Measurements from ENCODE around the gene FBXL15. TPM values are rescaled to one million over a fixed set of nuclear protein-coding genes. Genes with fewer than 3 reads are reported as not detected.

The FBXL15 gene
- total RNA-seq, 1 donor from 2014 or later, result 3.1 TPM

DNA sequence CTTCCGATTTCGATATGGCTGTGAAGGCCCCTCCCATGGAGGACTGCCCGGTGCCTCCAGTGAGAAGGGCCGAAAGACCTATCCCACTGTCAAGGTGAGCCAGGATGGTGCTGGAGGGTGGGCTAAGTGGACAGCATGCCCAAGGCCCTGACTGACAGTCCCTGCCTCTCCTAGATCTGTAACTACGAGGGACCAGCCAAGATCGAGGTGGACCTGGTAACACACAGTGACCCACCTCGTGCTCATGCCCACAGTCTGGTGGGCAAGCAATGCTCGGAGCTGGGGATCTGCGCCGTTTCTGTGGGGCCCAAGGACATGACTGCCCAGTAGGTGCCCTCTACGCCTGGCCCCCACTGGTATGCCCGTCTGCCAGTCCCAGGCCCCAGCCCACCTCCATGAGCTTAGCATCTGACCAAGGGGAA, 23.9 kb upstream of the FBXL15 start:
- Histone ChIP-seq H3K27ac (ENCODE audit: low read depth, low read length) (peak overlapping the region; percentile 97), H3K4me3 (ENCODE audit: low read length in 3 of 3) (peak overlapping the region; percentile 75 to 98 (median 94))

DNA sequence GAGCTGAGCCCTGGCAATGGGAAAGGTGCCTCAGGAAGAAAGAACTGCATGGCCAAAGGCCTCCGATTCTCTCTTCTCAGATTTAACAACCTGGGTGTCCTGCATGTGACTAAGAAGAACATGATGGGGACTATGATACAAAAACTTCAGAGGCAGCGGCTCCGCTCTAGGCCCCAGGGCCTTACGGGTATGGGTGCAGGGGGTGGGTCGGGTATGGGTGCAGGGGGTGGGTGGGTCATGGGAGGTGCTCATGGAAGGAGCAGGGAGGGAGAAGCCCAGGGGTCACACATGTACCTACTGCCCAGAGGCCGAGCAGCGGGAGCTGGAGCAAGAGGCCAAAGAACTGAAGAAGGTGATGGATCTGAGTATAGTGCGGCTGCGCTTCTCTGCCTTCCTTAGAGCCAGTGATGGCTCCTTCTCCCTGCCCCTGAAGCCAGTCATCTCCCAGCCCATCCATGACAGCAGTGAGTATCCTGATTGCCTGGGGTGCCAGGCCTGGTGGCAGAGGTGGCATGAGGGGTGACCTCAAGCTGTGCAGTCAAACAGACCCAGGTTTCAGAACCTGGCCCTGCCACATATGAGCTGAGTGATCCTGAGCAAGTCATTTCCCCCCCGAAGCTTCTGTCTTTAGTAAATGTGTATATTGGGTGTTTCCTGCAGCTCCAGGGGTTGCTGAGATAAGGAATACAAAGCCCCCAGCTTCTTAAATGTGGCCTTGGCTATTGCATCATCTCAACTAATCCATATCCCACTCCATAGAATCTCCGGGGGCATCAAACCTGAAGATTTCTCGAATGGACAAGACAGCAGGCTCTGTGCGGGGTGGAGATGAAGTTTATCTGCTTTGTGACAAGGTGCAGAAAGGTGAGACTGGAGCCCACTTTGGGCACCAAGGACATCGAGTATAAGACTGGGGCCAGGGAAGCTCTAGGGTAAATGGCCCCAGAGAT, 23.1 kb upstream of the FBXL15 start:
- Histone ChIP-seq H3K4me1 (ENCODE audit: control insufficient read depth in 3 of 3, insufficient read depth in 3 of 3, low read length in 3 of 3) (peaks cover 26 to 44% (median 33%) of the 10 kb centered on the region in 3 donors), H3K9ac (ENCODE audit: low read depth in 1 of 3, low read length in 3 of 3) (no peak overlapping the region), H3K36me3 (ENCODE audit: control insufficient read depth in 3 of 3, insufficient read depth in 3 of 3, low read length in 3 of 3) (peaks cover 23 to 31% (median 25%) of the 10 kb centered on the region in 3 donors), H3K27ac (ENCODE audit: low read depth, low read length) (no peak overlapping the region), H3K4me3 (ENCODE audit: low read length in 3 of 3) (no peak overlapping the region), H3K27me3 (ENCODE audit: control insufficient read depth in 3 of 3, insufficient read depth in 3 of 3, low read length in 3 of 3) (no peaks in the 10 kb centered on the region), H3K9me3 (ENCODE audit: control insufficient read depth in 3 of 3, low read length in 3 of 3) (no peaks in the 10 kb centered on the region)

More for the DNA sequence above, 23.9 kb upstream of the FBXL15 start:
- Histone ChIP-seq H3K9me3 (ENCODE audit: control insufficient read depth in 3 of 3, low read length in 3 of 3) (no peaks in the 10 kb centered on the region), H3K9ac (ENCODE audit: low read depth in 1 of 3, low read length in 3 of 3) (peak overlapping the region; percentile 76 to 82 (median 79)), H3K4me1 (ENCODE audit: control insufficient read depth in 3 of 3, insufficient read depth in 3 of 3, low read length in 3 of 3) (peaks cover 26 to 44% (median 33%) of the 10 kb centered on the region in 3 donors), H3K27me3 (ENCODE audit: control insufficient read depth in 3 of 3, insufficient read depth in 3 of 3, low read length in 3 of 3) (no peaks in the 10 kb centered on the region), H3K36me3 (ENCODE audit: control insufficient read depth in 3 of 3, insufficient read depth in 3 of 3, low read length in 3 of 3) (peaks cover 21 to 27% (median 23%) of the 10 kb centered on the region in 3 donors)

DNA sequence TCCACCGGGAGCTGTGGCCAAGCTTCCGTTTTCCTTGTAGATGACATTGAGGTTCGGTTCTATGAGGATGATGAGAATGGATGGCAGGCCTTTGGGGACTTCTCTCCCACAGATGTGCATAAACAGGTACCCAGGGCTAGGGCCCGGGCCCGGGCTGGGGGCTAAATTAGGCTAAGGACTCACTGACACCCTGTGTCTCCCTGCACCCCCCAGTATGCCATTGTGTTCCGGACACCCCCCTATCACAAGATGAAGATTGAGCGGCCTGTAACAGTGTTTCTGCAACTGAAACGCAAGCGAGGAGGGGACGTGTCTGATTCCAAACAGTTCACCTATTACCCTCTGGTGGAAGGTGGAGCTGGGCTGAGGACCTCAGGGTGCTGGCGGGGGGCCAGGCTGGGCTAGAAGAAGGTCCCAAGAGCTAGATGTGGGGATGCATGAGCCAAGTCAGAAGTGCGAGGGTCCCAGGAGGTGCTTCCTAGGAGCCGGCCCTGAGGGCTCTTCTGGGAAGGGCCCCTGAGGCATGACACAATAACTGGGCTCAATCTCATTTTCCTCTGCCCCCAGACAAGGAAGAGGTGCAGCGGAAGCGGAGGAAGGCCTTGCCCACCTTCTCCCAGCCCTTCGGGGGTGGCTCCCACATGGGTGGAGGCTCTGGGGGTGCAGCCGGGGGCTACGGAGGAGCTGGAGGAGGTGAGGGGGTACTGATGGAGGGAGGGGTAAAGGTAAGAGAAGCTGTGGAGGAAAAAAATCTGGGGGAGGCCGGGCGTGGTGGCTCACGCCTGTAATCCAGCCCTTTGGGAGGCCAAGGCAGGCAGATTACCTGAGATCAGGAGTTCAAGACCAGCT, 22.2 kb upstream of the FBXL15 start:
- H3K9me3 ChIP-seq (ENCODE audit: control insufficient read depth in 3 of 3, low read length in 3 of 3), result no peaks in the 10 kb centered on the region
- H3K9ac ChIP-seq (ENCODE audit: low read depth in 1 of 3, low read length in 3 of 3), result peak overlapping the region in 2 of 3 donors; percentile 78 to 85
- H3K4me3 ChIP-seq (ENCODE audit: low read length in 3 of 3), result peak overlapping the region in 1 of 3 donors; percentile 69

DNA sequence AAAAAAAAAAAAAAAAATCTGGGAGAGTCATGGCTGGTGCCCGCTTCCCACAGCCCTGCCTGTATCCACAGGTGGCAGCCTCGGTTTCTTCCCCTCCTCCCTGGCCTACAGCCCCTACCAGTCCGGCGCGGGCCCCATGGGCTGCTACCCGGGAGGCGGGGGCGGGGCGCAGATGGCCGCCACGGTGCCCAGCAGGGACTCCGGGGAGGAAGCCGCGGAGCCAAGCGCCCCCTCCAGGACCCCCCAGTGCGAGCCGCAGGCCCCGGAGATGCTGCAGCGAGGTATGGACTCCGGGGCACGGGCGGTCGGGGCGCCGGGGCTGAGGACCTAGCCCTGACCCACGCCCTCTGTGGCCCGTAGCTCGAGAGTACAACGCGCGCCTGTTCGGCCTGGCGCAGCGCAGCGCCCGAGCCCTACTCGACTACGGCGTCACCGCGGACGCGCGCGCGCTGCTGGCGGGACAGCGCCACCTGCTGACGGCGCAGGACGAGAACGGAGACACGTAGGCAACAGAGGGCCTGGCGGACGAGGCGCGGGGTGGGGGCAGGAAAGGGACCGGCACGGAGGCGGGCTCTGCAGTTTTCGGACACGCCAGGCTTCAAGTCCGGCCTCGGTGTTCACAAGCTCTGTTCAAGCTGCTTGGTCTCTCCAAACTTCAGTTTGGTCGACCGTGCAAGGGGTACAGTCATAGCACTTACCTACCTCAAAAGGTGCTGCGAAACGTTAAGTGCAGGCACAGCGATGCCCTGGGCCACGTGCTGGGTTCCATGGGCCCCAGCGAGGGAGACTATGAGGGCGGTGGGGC, 21.2 kb upstream of the FBXL15 start:
- peak overlapping the region; percentile 60 to 72 (median 69) for H3K4me3 ChIP-seq (ENCODE audit: low read length in 3 of 3)
- H3K36me3 ChIP-seq (ENCODE audit: control insufficient read depth in 3 of 3, insufficient read depth in 3 of 3, low read length in 3 of 3), result peaks cover 23 to 31% (median 25%) of the 10 kb centered on the region in 3 donors
- H3K27ac ChIP-seq (ENCODE audit: low read depth, low read length), result peak overlapping the region; percentile 84
- peaks cover 21 to 40% (median 27%) of the 10 kb centered on the region in 3 donors for H3K4me1 ChIP-seq (ENCODE audit: control insufficient read depth in 3 of 3, insufficient read depth in 3 of 3, low read length in 3 of 3)
- no peaks in the 10 kb centered on the region for H3K9me3 ChIP-seq (ENCODE audit: control insufficient read depth in 3 of 3, low read length in 3 of 3)
- H3K9ac ChIP-seq (ENCODE audit: low read depth in 1 of 3, low read length in 3 of 3), result peak overlapping the region; percentile 68 to 85 (median 78)
- H3K27me3 ChIP-seq (ENCODE audit: control insufficient read depth in 3 of 3, insufficient read depth in 3 of 3, low read length in 3 of 3), result no peaks in the 10 kb centered on the region

More for the DNA sequence above, 22.2 kb upstream of the FBXL15 start:
- peak overlapping the region; percentile 84 for H3K27ac ChIP-seq (ENCODE audit: low read depth, low read length)
- H3K36me3 ChIP-seq (ENCODE audit: control insufficient read depth in 3 of 3, insufficient read depth in 3 of 3, low read length in 3 of 3), result peaks cover 23 to 31% (median 25%) of the 10 kb centered on the region in 3 donors
- no peaks in the 10 kb centered on the region for H3K27me3 ChIP-seq (ENCODE audit: control insufficient read depth in 3 of 3, insufficient read depth in 3 of 3, low read length in 3 of 3)
- peaks cover 26 to 40% (median 32%) of the 10 kb centered on the region in 3 donors for H3K4me1 ChIP-seq (ENCODE audit: control insufficient read depth in 3 of 3, insufficient read depth in 3 of 3, low read length in 3 of 3)

DNA sequence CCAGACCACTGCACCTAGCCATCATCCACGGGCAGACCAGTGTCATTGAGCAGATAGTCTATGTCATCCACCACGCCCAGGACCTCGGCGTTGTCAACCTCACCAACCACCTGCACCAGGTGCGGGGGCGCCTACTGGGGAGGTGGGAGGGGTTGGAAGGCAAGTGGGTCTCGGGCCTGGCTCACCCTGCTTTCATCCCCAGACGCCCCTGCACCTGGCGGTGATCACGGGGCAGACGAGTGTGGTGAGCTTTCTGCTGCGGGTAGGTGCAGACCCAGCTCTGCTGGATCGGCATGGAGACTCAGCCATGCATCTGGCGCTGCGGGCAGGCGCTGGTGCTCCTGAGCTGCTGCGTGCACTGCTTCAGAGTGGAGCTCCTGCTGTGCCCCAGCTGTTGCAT, 20.6 kb upstream of the FBXL15 start:
- Histone ChIP-seq H3K9me3 (ENCODE audit: control insufficient read depth in 3 of 3, low read length in 3 of 3) (no peaks in the 10 kb centered on the region), H3K4me3 (ENCODE audit: low read length in 3 of 3) (peak overlapping the region in 2 of 3 donors; percentile 69 to 72), H3K27me3 (ENCODE audit: control insufficient read depth in 3 of 3, insufficient read depth in 3 of 3, low read length in 3 of 3) (no peaks in the 10 kb centered on the region), H3K4me1 (ENCODE audit: control insufficient read depth in 3 of 3, insufficient read depth in 3 of 3, low read length in 3 of 3) (peaks cover 17 to 36% (median 23%) of the 10 kb centered on the region in 3 donors), H3K9ac (ENCODE audit: low read depth in 1 of 3, low read length in 3 of 3) (peak overlapping the region; percentile 57 to 85 (median 78)), H3K36me3 (ENCODE audit: control insufficient read depth in 3 of 3, insufficient read depth in 3 of 3, low read length in 3 of 3) (peaks cover 23 to 31% (median 25%) of the 10 kb centered on the region in 3 donors), H3K27ac (ENCODE audit: low read depth, low read length) (peak overlapping the region; percentile 84)

DNA sequence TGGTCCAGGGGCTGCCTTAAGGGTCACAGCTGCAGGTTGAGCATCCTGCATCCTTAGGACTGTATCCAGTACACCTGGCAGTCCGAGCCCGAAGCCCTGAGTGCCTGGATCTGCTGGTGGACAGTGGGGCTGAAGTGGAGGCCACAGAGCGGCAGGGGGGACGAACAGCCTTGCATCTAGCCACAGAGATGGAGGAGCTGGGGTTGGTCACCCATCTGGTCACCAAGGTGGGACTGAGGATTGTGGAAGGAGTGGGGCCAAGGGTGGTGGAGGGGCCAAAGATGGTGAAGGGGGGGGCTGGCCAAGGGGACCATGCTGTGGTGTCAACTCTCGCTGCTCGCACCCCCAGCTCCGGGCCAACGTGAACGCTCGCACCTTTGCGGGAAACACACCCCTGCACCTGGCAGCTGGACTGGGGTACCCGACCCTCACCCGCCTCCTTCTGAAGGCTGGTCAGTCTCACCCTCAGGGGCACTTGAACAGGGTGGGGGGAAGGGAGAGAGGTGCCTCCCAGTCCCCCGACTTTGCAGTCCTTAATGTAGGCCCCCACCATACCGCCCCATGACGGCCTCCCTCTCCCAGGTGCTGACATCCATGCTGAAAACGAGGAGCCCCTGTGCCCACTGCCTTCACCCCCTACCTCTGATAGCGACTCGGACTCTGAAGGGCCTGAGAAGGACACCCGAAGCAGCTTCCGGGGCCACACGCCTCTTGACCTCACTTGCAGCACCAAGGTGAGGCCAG, 19.9 kb upstream of the FBXL15 start:
- Histone ChIP-seq H3K9ac (ENCODE audit: low read depth in 1 of 3, low read length in 3 of 3) (no peak overlapping the region), H3K36me3 (ENCODE audit: control insufficient read depth in 3 of 3, insufficient read depth in 3 of 3, low read length in 3 of 3) (peaks cover 23 to 31% (median 25%) of the 10 kb centered on the region in 3 donors), H3K9me3 (ENCODE audit: control insufficient read depth in 3 of 3, low read length in 3 of 3) (no peaks in the 10 kb centered on the region), H3K27ac (ENCODE audit: low read depth, low read length) (no peak overlapping the region), H3K4me1 (ENCODE audit: control insufficient read depth in 3 of 3, insufficient read depth in 3 of 3, low read length in 3 of 3) (peaks cover 17 to 36% (median 23%) of the 10 kb centered on the region in 3 donors), H3K27me3 (ENCODE audit: control insufficient read depth in 3 of 3, insufficient read depth in 3 of 3, low read length in 3 of 3) (no peaks in the 10 kb centered on the region), H3K4me3 (ENCODE audit: low read length in 3 of 3) (no peak overlapping the region)

DNA sequence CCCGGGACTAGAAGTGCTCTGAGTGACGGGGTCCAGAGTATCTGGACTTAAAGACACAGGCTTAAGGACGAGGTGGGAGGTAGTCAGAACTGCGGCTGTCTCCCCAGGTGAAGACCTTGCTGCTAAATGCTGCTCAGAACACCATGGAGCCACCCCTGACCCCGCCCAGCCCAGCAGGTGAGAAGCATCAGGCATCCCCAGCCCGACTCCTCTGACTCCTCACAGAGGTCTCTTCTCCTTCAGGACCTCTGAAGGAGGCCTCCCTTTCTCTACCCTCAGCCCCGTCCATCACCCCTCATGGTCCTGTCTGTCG, 19.3 kb upstream of the FBXL15 start:
- no peaks in the 10 kb centered on the region for H3K27me3 ChIP-seq (ENCODE audit: control insufficient read depth in 3 of 3, insufficient read depth in 3 of 3, low read length in 3 of 3)
- no peak overlapping the region for H3K27ac ChIP-seq (ENCODE audit: low read depth, low read length)
- H3K9me3 ChIP-seq (ENCODE audit: control insufficient read depth in 3 of 3, low read length in 3 of 3), result no peaks in the 10 kb centered on the region
- no peak overlapping the region for H3K9ac ChIP-seq (ENCODE audit: low read depth in 1 of 3, low read length in 3 of 3)
- H3K4me3 ChIP-seq (ENCODE audit: low read length in 3 of 3), result no peak overlapping the region
- H3K4me1 ChIP-seq (ENCODE audit: control insufficient read depth in 3 of 3, insufficient read depth in 3 of 3, low read length in 3 of 3), result peaks cover 11 to 31% (median 18%) of the 10 kb centered on the region in 3 donors
- peaks cover 23 to 31% (median 25%) of the 10 kb centered on the region in 3 donors for H3K36me3 ChIP-seq (ENCODE audit: control insufficient read depth in 3 of 3, insufficient read depth in 3 of 3, low read length in 3 of 3)

DNA sequence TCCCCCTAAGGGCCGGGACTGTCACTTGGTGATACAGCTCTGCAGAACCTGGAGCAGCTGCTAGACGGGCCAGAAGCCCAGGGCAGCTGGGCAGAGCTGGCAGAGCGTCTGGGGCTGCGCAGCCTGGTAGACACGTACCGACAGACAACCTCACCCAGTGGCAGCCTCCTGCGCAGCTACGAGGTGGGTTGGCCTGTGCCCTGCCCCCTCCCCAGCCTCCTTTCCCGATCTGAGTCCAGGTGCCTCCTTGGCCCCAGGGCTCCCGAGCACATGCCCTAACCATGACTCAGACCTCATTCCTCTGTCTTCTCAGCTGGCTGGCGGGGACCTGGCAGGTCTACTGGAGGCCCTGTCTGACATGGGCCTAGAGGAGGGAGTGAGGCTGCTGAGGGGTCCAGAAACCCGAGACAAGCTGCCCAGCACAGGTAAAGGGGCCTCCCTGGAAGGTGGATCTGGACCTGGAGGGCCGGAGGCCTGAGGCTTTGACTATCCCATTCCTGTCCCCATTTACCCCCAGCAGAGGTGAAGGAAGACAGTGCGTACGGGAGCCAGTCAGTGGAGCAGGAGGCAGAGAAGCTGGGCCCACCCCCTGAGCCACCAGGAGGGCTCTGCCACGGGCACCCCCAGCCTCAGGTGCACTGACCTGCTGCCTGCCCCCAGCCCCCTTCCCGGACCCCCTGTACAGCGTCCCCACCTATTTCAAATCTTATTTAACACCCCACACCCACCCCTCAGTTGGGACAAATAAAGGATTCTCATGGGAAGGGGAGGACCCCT, 18.7 kb upstream of the FBXL15 start:
- no peaks in the 10 kb centered on the region for H3K27me3 ChIP-seq (ENCODE audit: control insufficient read depth in 3 of 3, insufficient read depth in 3 of 3, low read length in 3 of 3)
- peaks cover 6 to 25% (median 11%) of the 10 kb centered on the region in 3 donors for H3K4me1 ChIP-seq (ENCODE audit: control insufficient read depth in 3 of 3, insufficient read depth in 3 of 3, low read length in 3 of 3)
- no peak overlapping the region for H3K27ac ChIP-seq (ENCODE audit: low read depth, low read length)
- no peak overlapping the region for H3K9ac ChIP-seq (ENCODE audit: low read depth in 1 of 3, low read length in 3 of 3)
- H3K9me3 ChIP-seq (ENCODE audit: control insufficient read depth in 3 of 3, low read length in 3 of 3), result no peaks in the 10 kb centered on the region
- peaks cover 20 to 28% (median 24%) of the 10 kb centered on the region in 3 donors for H3K36me3 ChIP-seq (ENCODE audit: control insufficient read depth in 3 of 3, insufficient read depth in 3 of 3, low read length in 3 of 3)
- H3K4me3 ChIP-seq (ENCODE audit: low read length in 3 of 3), result no peak overlapping the region

Measured in skeletal muscle tissue (tissue), 4 donors.